Panc1 (cell line): ENCODE results near the gene SF3B5. TPM values are rescaled to one million over a fixed set of nuclear protein-coding genes. Genes with fewer than 3 reads are reported as not detected.

Source experiments
- ATAC-seq: fragments of 200-7000 bp; cut with Tn5 transposase; 2 replicates; pipeline ENCODE4 v1.9.1; 2020; ENCODE audit warnings: mild to moderate bottlenecking, moderate library complexity
- BruUV-seq: library from RNA; stranded (reverse); fragments of 400-500 nt; replicated peaks from 2 replicates; lab custom pipeline; 2021; lab: Mats Ljungman, UMichigan
- CTCF ChIA-PET: fragments of 300-600 bp; sonication (Branson Sonifier 250); formaldehyde crosslinking; loops from one replicate; lab custom pipeline; 2022; ENCODE audit warnings: antibody characterized with exemption; lab: Charles Lee
- POLR2A ChIA-PET: fragments of 300-600 bp; sonication (Branson Sonifier 250); formaldehyde crosslinking; loops from one replicate; lab custom pipeline; 2022; ENCODE audit warnings: antibody characterized with exemption; lab: Charles Lee
- DNase-seq: peaks from one replicate; pipeline ENCODE4 v3.0.0-alpha.2; 2010; ENCODE audit warnings: low read depth, low spot score
- H3K27ac ChIP-seq: 2 replicates; pipeline ENCODE4 v1.5.1; 2011; ENCODE audit warnings: mild to moderate bottlenecking, low read length, inconsistent platforms
- H3K27me3 ChIP-seq: fragments of 200-500 bp; sonication (Bioruptor generic); 2 replicates; pipeline ENCODE4 v1.6.0; 2014; ENCODE audit warnings: low read length, inconsistent platforms; ENCODE audit not compliant: control insufficient read depth, insufficient read depth
- H3K36me3 ChIP-seq: fragments of 200-500 bp; sonication (Bioruptor generic); 2 replicates; pipeline ENCODE4 v1.5.1; 2014; ENCODE audit warnings: inconsistent platforms, mild to moderate bottlenecking, low read length, moderate library complexity; ENCODE audit not compliant: control insufficient read depth, insufficient read depth
- H3K4me1 ChIP-seq: 2 replicates; pipeline ENCODE4 v1.5.1; 2011; ENCODE audit warnings: inconsistent platforms, mild to moderate bottlenecking, low read length, moderate library complexity; ENCODE audit not compliant: control insufficient read depth, insufficient read depth
- H3K4me3 ChIP-seq, 2 experiments: 2 replicates each; pipeline ENCODE4 v1.5.1; 2011 to 2012; ENCODE audit warnings: low read depth in 2 of 2, low read length in 2 of 2, mild to moderate bottlenecking in 2 of 2, inconsistent platforms in 1 of 2, moderate library complexity in 1 of 2
- H3K9me3 ChIP-seq: fragments of 200-500 bp; sonication (Bioruptor generic); 2 replicates; pipeline ENCODE4 v1.5.1; 2014; ENCODE audit warnings: low read depth, mild to moderate bottlenecking, inconsistent platforms, low read length, moderate library complexity; ENCODE audit not compliant: control insufficient read depth, insufficient read depth
- POLR2AphosphoS5 ChIP-seq: IDR thresholded peaks from 2 replicates; pipeline ENCODE4 v1.6.1; 2012; ENCODE audit warnings: mild to moderate bottlenecking, low read depth, low read length, moderate library complexity
- SIN3A ChIP-seq: IDR thresholded peaks from 2 replicates; pipeline ENCODE4 v1.6.1; 2012; ENCODE audit warnings: low read depth, mild to moderate bottlenecking, low read length, moderate library complexity, borderline replicate concordance; ENCODE audit not compliant: insufficient read depth
- TCF7L2 ChIP-seq: IDR thresholded peaks from 2 replicates; pipeline ENCODE4 v1.6.1; 2011; ENCODE audit warnings: mild to moderate bottlenecking, low read depth, low read length, inconsistent platforms
- in situ Hi-C: cut with HindIII; loops from 2 replicates; pipeline ENCODE4 v1.10.0; 2016; ENCODE audit warnings: low sequenced_read_pairs, low pct_unique_long_range_greater_than_20kb
- intact Hi-C: fragments of 100-400 bp; cut with micrococcal nuclease; formaldehyde crosslinking; loops from one replicate; pipeline ENCODE4 v1.10.0; 2022; ENCODE audit not compliant: unreplicated experiment
- total RNA-seq: library from RNA; stranded (reverse); gene quantifications from one replicate; pipeline ENCODE4 v1.2.1, GENCODE V29; 2021; ENCODE audit not compliant: unreplicated experiment
- TF ChIP-seq, protein P1 (sequence below), 2 experiments: IDR thresholded peaks; 2 replicates each; pipeline ENCODE4 v1.6.1; 2011 to 2012; ENCODE audit warnings: low read depth in 2 of 2, control low read depth in 1 of 2, low read length in 1 of 2, mild to moderate bottlenecking in 1 of 2, moderate library complexity in 1 of 2; ENCODE audit not compliant: insufficient read depth in 1 of 2
- TF ChIP-seq, protein P2 (sequence below): fragments of 450-650 bp; IDR thresholded peaks from 2 replicates; pipeline ENCODE4 v1.5.1; 2017; ENCODE audit warnings: mild to moderate bottlenecking

SF3B5 gene
- total RNA-seq, 1 experiment from 2014 or later: 128 TPM

- DNase-seq (no peak), ATAC-seq (no peak)
- Histone ChIP-seq H3K27ac (no peak overlapping the region), H3K4me1 (no peaks in the 10 kb centered on the region), H3K4me3 (no peak overlapping the region), H3K36me3 (no peaks in the 10 kb centered on the region), H3K27me3 (no peaks in the 10 kb centered on the region), H3K9me3 (no peaks in the 10 kb centered on the region)
- BruUV-seq: no TSS peak
- in situ Hi-C loops (no loop called here), intact Hi-C loops (no loop called here)
- TF ChIP-seq SIN3A (no peak), POLR2AphosphoS5 (no peak), TCF7L2 (no peak)
- TF ChIP-seq, protein P1, sequence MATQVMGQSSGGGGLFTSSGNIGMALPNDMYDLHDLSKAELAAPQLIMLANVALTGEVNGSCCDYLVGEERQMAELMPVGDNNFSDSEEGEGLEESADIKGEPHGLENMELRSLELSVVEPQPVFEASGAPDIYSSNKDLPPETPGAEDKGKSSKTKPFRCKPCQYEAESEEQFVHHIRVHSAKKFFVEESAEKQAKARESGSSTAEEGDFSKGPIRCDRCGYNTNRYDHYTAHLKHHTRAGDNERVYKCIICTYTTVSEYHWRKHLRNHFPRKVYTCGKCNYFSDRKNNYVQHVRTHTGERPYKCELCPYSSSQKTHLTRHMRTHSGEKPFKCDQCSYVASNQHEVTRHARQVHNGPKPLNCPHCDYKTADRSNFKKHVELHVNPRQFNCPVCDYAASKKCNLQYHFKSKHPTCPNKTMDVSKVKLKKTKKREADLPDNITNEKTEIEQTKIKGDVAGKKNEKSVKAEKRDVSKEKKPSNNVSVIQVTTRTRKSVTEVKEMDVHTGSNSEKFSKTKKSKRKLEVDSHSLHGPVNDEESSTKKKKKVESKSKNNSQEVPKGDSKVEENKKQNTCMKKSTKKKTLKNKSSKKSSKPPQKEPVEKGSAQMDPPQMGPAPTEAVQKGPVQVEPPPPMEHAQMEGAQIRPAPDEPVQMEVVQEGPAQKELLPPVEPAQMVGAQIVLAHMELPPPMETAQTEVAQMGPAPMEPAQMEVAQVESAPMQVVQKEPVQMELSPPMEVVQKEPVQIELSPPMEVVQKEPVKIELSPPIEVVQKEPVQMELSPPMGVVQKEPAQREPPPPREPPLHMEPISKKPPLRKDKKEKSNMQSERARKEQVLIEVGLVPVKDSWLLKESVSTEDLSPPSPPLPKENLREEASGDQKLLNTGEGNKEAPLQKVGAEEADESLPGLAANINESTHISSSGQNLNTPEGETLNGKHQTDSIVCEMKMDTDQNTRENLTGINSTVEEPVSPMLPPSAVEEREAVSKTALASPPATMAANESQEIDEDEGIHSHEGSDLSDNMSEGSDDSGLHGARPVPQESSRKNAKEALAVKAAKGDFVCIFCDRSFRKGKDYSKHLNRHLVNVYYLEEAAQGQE (IDR thresholded peaks at IDR 0.05; ENCODE audit: insufficient read depth in 1 of 2, low read depth in 2 of 2, low read length in 1 of 2): no peak
- TF ChIP-seq, protein P2, sequence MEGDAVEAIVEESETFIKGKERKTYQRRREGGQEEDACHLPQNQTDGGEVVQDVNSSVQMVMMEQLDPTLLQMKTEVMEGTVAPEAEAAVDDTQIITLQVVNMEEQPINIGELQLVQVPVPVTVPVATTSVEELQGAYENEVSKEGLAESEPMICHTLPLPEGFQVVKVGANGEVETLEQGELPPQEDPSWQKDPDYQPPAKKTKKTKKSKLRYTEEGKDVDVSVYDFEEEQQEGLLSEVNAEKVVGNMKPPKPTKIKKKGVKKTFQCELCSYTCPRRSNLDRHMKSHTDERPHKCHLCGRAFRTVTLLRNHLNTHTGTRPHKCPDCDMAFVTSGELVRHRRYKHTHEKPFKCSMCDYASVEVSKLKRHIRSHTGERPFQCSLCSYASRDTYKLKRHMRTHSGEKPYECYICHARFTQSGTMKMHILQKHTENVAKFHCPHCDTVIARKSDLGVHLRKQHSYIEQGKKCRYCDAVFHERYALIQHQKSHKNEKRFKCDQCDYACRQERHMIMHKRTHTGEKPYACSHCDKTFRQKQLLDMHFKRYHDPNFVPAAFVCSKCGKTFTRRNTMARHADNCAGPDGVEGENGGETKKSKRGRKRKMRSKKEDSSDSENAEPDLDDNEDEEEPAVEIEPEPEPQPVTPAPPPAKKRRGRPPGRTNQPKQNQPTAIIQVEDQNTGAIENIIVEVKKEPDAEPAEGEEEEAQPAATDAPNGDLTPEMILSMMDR: no peak
- ChIA-PET POLR2A (no interaction called here), CTCF (no interaction called here)
Observed at GRCh38 chr6:144077871-144078270, 17.5 kb downstream of the SF3B5 start.

GRCh38 chr6:144075875-144076274, 19.5 kb downstream of the SF3B5 start:
- Histone ChIP-seq H3K4me3 (no peak overlapping the region), H3K9me3 (no peaks in the 10 kb centered on the region), H3K4me1 (no peaks in the 10 kb centered on the region), H3K27ac (no peak overlapping the region), H3K27me3 (peaks cover 6% of the 10 kb centered on the region; the same call in 1 of the 2 replicates), H3K36me3 (no peaks in the 10 kb centered on the region)
- in situ Hi-C loops (no loop called here), intact Hi-C loops (no loop called here)
- no peak for DNase-seq
- BruUV-seq: no TSS peak
- ChIA-PET CTCF (no interaction called here), POLR2A (interaction anchor here (0.6 kb wide), 1 partner anchor 21 kb away, joined by 3 read pairs; no protein-coding TSS in a partner anchor)
- TF ChIP-seq TCF7L2: no peak
- TF ChIP-seq, protein P2: no peak
- TF ChIP-seq SIN3A: no peak
- TF ChIP-seq, protein P1 (IDR thresholded peaks at IDR 0.05; ENCODE audit: insufficient read depth in 1 of 2, low read depth in 2 of 2, low read length in 1 of 2): no peak
- no peak for TF ChIP-seq POLR2AphosphoS5
- ATAC-seq: no peak
